Lower lobe of right lung (tissue), 2 donors: ENCODE data around the gene CCDC178. TPM values are rescaled to one million over a fixed set of nuclear protein-coding genes. Genes with fewer than 3 reads are reported as not detected.

Experiments
- ATAC-seq, 2 donors: fragments of 200-7000 bp; cut with Tn5 transposase; one replicate each; pipeline ENCODE4 v1.9.1; 2020 to 2022; ENCODE audit warnings: mild to moderate bottlenecking in 2 of 2, moderate library complexity in 2 of 2
- DNase-seq: peaks from one replicate; pipeline ENCODE4 v3.0.0-alpha.2; 2020
- H3K27ac ChIP-seq: fragments of 200-600 bp; one replicate; pipeline ENCODE4 v1.8.0; 2022
- H3K27me3 ChIP-seq: fragments of 200-600 bp; one replicate; pipeline ENCODE4 v1.8.0; 2022; ENCODE audit warnings: low read depth
- H3K36me3 ChIP-seq: fragments of 200-600 bp; one replicate; pipeline ENCODE4 v1.8.0; 2022; ENCODE audit warnings: mild to moderate bottlenecking
- H3K4me1 ChIP-seq: fragments of 200-600 bp; one replicate; pipeline ENCODE4 v1.8.0; 2022
- H3K4me3 ChIP-seq: fragments of 200-600 bp; one replicate; pipeline ENCODE4 v1.8.0; 2022; ENCODE audit warnings: mild to moderate bottlenecking
- H3K9me3 ChIP-seq: fragments of 200-600 bp; one replicate; pipeline ENCODE4 v1.8.0; 2022
- intact Hi-C: fragments of 100-400 bp; cut with DNase I; formaldehyde crosslinking; loops from one replicate; pipeline ENCODE4 v1.11.0; 2022
- total RNA-seq: library from RNA; stranded (reverse); fragmentation: NEBNext Ultra II Directional; extraction: Animal tissue kit (Norgen Biotek cat#: 25700); gene quantifications from one replicate; pipeline ENCODE4 v1.2.1, GENCODE V29; 2021
- TF ChIP-seq, protein P1 (sequence below): fragments of 200-600 bp; IDR thresholded peaks from one replicate; pipeline ENCODE4 v1.8.0; 2022; ENCODE audit warnings: antibody characterized with exemption, mild to moderate bottlenecking
- donor health status: DM: no; HTN: yes; CAD: no; lungs with severe emphysema.

Gene CCDC178
- total RNA-seq, 1 donor from 2014 or later: not detected

- DNase-seq: no peak
- Histone ChIP-seq H3K27me3 (no peaks in the 10 kb centered on the region), H3K4me1 (no peaks in the 10 kb centered on the region), H3K4me3 (no peak overlapping the region), H3K27ac (no peak overlapping the region), H3K9me3 (no peaks in the 10 kb centered on the region), H3K36me3 (no peaks in the 10 kb centered on the region)
- intact Hi-C loops: no loop called here
- no peak for ATAC-seq
- TF ChIP-seq, protein P1, sequence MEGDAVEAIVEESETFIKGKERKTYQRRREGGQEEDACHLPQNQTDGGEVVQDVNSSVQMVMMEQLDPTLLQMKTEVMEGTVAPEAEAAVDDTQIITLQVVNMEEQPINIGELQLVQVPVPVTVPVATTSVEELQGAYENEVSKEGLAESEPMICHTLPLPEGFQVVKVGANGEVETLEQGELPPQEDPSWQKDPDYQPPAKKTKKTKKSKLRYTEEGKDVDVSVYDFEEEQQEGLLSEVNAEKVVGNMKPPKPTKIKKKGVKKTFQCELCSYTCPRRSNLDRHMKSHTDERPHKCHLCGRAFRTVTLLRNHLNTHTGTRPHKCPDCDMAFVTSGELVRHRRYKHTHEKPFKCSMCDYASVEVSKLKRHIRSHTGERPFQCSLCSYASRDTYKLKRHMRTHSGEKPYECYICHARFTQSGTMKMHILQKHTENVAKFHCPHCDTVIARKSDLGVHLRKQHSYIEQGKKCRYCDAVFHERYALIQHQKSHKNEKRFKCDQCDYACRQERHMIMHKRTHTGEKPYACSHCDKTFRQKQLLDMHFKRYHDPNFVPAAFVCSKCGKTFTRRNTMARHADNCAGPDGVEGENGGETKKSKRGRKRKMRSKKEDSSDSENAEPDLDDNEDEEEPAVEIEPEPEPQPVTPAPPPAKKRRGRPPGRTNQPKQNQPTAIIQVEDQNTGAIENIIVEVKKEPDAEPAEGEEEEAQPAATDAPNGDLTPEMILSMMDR: no peak
Measured at GRCh38 chr18:33114749-33115148, 325.8 kb downstream of the CCDC178 start.

- Histone ChIP-seq H3K4me1 (no peaks in the 10 kb centered on the region), H3K27ac (no peak overlapping the region)
- ATAC-seq: no peak
Measured at GRCh38 chr18:33113416-33113815, 327.1 kb downstream of the CCDC178 start.

GRCh38 chr18:33107511-33107910 lies 333.0 kb downstream of the CCDC178 start:
- TF ChIP-seq, protein P1: no peak
- no peak overlapping the region for H3K27ac ChIP-seq
- no peaks in the 10 kb centered on the region for H3K9me3 ChIP-seq
- DNase-seq (no peak), ATAC-seq (no peak)
- H3K4me3 ChIP-seq: no peak overlapping the region
- intact Hi-C loops: no loop called here
- H3K4me1 ChIP-seq: no peaks in the 10 kb centered on the region
- H3K36me3 ChIP-seq: no peaks in the 10 kb centered on the region
- no peaks in the 10 kb centered on the region for H3K27me3 ChIP-seq

More at GRCh38 chr18:33113416-33113815, 327.1 kb downstream of the CCDC178 start:
- Histone ChIP-seq H3K4me3 (no peak overlapping the region), H3K27me3 (no peaks in the 10 kb centered on the region), H3K36me3 (no peaks in the 10 kb centered on the region), H3K9me3 (no peaks in the 10 kb centered on the region)
- TF ChIP-seq, protein P1: no peak
- no peak for DNase-seq
- intact Hi-C loops: no loop called here

DNA sequence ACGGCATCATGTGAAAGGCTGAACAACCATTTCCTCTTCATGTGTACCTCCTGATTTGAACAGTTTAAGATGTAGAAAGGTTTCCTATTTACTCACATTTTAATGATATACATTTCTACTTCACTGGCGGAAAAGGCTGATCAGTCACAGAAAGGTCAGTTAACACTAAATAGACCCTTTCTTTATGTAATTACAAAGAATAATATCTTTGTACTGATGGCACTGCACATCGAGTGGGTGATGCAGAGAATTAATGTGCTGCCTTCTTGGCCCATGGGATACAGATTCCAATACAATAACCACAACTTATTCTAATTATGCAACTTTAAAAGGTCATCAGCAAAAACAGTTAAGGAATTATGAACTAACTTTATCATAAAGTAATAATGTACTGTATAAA lies 339.2 kb downstream of the CCDC178 start:
- DNase-seq (no peak), ATAC-seq (no peak)
- H3K9me3 ChIP-seq: no peaks in the 10 kb centered on the region
- no peaks in the 10 kb centered on the region for H3K4me1 ChIP-seq
- no peak overlapping the region for H3K27ac ChIP-seq
- TF ChIP-seq, protein P1: no peak
- no peaks in the 10 kb centered on the region for H3K36me3 ChIP-seq
- H3K27me3 ChIP-seq: no peaks in the 10 kb centered on the region
- intact Hi-C loops: no loop called here
- H3K4me3 ChIP-seq: no peak overlapping the region

- DNase-seq: no peak
- Histone ChIP-seq H3K9me3 (no peaks in the 10 kb centered on the region), H3K4me1 (no peaks in the 10 kb centered on the region), H3K4me3 (no peak overlapping the region), H3K36me3 (no peaks in the 10 kb centered on the region), H3K27ac (no peak overlapping the region), H3K27me3 (no peaks in the 10 kb centered on the region)
- no peak for ATAC-seq
- intact Hi-C loops: no loop called here
- TF ChIP-seq, protein P1: no peak
Measured at GRCh38 chr18:33099626-33100025, 340.9 kb downstream of the CCDC178 start.

DNA sequence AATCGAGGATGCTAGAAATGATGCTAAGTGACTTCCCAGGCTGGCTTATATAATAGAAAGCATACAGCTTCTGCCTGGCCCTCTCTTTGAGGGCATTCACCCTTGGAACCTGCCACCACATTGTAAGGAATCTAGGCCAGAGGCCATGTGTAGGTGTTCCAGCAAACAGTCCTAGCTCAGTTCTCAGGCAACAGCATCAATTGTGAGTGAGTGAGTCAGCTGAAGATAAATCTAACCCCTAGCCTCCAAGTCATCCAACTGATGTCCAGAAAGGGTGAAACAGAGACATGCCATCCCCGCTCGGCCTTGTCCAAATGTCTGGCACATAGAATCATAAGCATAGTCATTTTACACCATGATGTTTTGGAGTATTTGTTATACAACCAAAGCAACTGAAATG lies 343.4 kb downstream of the CCDC178 start:
- TF ChIP-seq, protein P1: no peak
- Histone ChIP-seq H3K9me3 (no peaks in the 10 kb centered on the region), H3K27ac (no peak overlapping the region), H3K4me3 (no peak overlapping the region), H3K4me1 (no peaks in the 10 kb centered on the region), H3K36me3 (no peaks in the 10 kb centered on the region), H3K27me3 (no peaks in the 10 kb centered on the region)
- DNase-seq (no peak), ATAC-seq (no peak)
- intact Hi-C loops: no loop called here
